HG03442 (cell line): ENCODE results near the gene BRSK2.

Experiments used
- ATAC-seq: cut with Tn5 transposase; IDR thresholded peaks from one replicate; pipeline ENCODE4 v1.9.1; 2021; ENCODE audit warnings: mild to moderate bottlenecking, moderate library complexity; ENCODE audit not compliant: unreplicated experiment

BRSK2 gene

DNA sequence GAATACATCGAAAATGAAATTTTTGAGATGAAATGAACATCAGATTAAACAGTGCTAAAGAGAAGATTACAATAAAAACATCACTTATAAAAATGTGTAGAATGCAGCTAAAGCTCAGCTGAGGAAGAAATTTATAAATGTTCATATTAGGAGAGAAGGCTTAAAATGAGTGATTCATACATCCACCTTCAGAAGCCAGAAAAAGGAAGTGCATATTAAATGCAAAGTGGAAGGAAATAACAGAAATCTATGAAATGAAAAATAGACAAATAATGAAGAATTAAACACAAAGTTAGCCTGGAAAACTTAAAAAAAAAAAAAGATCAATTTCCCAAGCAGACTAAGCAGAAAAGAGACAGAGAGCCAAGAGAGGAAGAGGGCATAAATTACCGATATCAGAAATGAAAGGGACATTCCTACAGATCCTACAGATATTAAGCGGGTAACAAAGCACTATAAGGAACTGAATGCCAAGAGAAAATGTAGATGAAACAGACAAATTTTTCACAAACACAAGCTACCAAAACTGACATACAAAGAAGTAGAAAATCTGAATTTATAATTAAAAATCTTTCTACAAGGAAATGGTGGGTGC lies 104.0 kb downstream of the BRSK2 start:
- ATAC-seq = no peak

DNA sequence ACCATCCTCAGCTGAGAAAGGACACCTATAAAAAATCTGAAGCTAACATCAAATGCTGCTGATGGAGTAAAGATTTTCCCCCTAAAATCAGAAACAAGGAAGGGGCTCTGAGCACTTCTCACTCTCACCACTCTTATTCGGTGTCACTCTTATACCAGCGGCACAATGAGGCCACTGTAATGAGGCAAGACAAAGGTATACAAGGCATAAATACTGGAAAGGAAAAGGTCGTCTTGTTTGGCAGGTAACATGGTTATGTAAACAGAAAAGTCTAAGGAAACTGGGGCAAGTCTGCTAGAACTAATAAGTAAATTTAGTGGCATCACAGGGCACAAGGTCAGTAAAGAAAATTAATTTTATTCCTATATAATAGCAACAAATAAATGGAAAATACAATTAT lies 104.9 kb downstream of the BRSK2 start:
- ATAC-seq = no peak

DNA sequence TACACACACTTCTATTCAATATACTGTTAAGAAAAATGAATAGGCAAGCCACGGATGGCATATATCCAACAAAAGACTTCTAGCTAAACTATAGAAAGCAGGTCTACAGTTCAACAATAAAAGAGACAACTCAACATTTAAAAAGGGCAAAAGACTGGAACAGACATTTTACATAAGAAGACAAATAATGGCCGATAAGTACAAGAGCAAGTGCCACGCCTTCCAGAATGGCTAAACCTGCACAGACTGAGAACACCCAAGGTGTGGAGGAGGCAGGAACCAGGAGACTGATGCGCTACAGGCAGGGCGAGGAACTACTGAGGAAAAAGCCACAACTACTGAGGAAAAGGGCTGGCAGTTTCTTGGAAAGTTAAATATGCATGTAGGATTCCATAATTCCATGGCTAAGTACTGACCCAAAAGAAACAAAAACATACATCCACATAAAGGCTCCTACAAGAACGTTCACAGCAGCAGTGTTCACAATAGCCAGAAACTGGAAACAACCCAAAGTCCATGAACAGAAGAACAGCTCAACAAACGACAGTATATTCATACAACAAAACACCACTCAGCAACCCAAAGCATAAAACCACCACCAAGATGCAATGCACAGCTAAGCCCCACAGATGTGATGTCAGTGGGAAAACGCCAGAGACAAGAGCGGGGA lies 106.5 kb downstream of the BRSK2 start:
- no peak for ATAC-seq

DNA sequence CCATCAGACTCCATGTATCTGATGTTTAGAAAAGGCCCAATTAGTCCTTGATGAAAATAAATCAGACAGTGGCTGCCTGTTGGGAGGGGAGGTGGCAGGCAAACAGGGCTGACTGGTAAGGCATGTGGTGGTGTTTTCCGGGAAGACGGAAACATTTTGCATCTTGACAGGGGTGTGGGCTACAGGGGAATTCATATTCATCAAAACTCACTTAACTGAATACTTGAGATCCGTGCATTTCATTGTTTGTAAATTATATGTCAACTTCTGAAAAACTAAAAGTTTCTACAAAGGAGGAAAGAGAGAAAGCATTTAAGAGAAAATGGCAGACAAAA lies 107.0 kb downstream of the BRSK2 start:
- ATAC-seq = no peak

DNA sequence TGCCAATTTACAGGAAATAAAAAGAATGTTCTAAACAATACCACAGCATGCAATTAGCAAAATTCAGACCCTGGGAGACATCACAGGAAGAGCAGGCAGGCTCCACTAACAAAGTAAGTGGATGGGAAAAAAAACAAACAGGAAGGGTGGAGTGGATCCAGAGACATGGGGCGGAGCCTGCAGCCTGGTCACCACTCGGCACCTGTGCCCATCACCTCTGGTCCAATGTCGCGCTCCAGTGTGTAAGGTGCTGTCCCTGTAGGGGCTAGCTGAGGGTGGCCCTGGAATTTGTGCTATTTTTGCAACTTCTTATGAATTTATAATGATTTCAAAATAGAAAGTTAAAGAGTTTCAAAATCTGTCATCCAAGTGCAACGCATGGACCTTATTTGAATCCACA lies 107.9 kb downstream of the BRSK2 start:
- no peak for ATAC-seq

DNA sequence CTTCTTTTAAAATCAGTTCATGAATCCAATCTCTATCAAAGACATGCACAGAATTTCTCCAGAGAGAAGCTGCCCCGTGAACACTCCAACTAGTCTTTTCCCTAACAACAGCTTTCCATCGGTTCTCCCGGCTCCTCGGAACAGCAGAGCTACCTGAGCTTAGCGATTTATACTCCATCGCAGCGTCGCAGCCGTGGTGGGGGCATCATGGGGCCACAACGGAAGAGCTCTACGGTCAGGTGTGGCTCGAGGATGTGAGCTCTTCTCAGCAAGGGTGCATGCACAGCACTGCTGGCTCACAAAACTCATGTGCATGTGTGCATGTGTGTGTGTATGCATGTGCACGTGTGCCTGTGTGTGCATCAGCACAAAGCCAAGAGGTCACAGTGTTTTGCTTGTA lies 108.5 kb downstream of the BRSK2 start:
- ATAC-seq = no peak

- no peak for ATAC-seq
Observed at GRCh38 chr11:1499261-1499890, 109.6 kb downstream of the BRSK2 start.

- ATAC-seq = no peak
Observed at GRCh38 chr11:1499899-1500298, 110.2 kb downstream of the BRSK2 start.

GRCh38 chr11:1500466-1501420 lies 111.0 kb downstream of the BRSK2 start:
- no peak for ATAC-seq

DNA sequence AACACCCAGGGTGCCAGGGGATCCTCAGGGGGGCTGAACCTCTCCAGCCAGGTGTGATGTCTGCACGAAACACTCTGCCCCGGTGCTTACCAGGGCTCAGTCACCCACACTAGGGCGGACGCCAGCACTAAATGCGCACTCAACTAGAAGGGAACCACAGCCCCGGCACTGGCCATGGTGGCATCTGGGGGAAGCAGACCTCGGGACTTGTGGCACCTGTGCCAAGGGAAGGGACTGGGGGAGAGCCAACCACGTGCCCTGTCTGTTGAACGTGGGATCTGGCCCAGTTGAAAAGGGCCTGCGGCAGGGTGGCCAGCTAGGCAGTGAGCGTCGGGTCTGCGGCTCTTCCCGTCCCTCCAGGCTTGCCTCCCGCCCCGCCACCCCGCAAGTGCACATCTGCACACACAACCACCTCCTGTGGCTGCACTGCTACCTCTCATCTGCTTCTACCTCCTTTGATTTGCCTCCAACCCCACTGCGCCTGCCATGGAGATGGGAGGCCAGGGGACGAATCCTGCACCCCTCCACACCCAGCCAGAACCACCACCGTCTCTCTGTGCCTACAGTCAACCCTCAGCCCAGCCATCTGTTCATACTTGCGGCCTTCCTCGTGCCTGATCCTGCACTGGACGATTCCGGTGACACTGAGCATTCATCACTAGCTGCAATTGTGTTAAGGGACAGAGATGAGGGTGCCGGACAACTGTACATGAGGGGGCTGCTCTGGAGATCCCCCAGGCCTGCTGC lies 111.9 kb downstream of the BRSK2 start:
- no peak for ATAC-seq

GRCh38 chr11:1502168-1502953 lies 112.6 kb downstream of the BRSK2 start:
- no peak for ATAC-seq

DNA sequence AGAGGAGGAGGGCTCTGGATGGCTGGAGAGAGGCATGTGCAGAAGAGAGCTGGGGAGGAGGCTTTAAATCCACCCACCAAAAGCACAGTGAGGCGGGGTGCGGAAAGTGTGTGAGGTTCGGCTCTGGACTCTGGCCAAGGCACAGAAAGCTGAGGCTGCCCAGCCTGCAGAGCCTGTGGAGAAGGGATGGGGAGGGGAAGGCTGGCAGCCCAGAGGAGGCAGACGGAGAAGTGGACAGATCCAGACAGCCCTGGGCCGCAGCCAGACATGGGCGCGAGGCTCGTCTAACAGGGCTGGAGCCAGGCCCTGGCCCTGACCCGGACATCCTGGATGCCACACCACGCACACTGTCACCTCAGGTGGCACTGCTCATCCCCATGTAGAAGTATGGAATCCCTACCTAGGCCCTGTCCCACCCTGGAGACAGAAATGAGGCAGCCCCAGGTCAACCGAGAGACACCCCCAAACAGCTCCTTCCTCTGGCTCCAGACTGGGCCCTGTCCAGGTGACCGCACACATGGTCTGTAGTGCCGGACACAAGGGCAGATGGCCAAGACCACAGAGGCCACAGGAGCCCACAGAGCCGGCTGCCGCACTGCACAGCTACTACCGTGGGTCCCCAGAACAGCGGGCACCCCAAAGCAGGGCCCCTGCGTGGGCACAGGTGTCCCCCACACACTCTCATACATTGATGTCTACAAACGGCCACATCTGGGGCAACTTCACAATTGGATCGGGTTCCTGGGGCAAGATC lies 113.4 kb downstream of the BRSK2 start:
- no peak for ATAC-seq

DNA sequence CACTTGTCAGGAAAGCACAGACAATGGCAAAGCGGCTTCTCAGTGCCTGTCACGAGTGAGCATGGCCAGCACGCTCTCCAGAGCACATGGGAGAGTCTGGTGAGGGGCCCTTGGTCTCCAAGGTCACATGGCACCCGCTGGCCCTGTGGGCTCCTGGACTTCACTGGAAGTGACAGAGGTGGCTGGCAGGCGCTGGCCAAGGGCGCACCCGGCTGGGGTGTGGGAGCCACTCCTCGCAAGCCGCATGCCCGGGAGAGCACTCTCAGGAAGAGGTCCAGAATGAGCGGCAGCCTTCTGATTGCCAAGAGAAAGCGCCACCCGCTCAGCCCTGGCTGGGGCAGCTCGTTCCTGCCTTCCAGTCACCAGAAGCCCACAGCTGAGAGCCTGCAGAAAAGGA lies 114.0 kb downstream of the BRSK2 start:
- ATAC-seq = no peak

GRCh38 chr11:1504138-1504537 lies 114.4 kb downstream of the BRSK2 start:
- ATAC-seq = no peak

DNA sequence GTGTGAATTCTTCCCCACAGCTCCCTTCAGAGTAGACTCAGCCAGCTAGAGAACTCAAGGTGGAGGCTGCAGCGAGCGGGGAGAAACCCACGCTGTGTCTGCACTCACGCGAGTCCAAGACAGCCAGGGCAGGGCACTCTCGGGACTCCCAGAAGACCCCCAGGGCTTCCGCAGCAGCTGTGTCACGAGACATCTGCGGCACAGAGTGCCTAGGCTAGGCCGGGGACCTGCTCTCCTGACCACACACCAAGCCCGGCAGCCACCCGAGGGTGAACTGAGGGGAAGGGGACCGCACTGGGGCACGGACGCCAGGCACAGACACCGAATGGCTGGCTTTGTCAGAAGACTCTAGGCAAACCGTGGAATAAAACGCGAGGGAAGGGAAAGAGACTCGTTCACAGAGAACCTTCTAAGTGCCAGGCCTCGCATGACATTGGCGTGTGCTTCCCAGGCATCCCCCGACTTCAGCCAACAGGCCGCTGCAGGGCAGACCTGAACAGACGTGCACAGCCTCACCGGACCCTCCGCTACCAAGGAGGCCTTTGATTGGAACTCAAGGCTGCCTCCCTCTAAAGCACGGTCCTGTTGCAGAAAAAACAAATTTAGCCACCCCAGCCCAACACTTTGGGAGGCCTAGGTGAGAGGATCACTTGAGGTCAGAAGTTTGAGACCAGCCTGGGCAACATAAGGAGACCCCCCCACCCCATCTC lies 115.0 kb downstream of the BRSK2 start:
- no peak for ATAC-seq

DNA sequence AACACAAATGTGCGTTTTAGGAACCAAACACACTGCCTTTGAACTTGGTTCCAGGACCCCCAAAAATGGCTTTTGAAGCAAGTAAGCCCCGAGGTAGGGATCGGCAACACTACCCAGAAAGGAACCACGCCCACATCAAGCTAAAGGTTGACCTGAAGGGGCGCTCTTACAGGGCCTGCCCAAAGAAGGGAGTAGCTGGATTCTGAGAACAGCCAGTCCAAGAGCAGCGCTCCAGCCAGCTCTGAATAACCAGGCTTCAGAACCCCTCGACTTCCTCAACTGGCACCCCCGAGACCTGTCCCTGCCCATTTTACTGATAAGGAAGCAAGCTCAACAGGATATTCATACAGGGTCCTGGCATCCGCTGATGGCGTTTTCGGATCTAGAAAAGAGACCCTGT lies 115.7 kb downstream of the BRSK2 start:
- ATAC-seq = no peak

DNA sequence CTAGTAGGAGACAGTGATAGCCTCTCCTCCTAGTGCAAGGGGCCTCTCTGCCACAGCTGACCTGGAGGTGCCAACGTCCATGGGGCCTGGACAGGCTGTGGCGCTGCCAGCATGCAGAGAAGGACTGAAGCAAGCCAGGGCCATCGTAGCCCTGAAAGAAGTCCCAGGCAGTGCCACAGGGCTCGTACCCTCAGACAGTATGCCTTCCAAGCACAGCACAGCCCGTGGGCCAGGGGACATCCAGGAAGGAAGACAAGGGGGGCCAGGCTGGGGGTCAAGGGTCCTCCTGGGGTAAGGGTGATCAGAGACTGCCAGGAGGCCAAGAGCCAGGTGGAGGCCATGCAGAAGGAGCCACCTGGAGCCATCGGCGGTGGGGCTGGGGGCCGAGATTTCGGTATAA lies 117.2 kb downstream of the BRSK2 start:
- ATAC-seq = no peak

DNA sequence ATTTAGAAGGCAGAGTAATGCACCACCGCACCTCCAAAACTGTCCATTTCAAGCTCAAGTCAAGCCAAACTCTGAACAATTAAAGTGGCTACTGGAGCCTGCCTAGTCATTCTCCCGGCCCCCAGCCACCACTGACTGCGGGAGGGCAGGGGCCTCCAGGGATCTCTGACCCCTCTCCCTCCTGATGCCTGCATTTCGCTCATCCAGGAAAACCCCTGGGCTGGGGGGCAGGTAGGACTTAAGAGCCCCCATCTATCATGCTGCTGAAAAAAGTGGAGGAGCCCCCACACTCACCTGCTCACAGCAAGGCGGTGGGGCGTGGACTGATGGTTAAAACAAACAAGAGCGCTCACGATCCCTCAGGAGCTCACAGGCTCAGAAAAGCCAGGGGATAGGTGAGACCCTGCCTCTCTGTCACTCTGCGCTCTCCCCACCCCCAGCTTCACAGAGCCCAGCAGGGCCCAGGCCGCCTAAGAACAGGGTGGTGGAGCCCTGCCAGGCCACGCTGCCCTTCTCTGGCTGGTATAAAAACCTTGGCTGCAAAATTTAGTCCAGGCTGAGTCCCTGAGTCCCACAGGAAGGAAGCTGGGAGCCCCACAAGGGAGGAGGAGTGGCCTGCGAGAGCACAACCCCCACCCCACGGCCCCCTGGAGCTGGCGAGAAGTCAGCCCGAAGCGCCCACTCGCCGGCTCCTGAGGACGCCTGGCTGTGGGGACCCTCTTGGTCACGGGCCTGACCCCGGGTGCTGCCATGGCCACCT lies 117.8 kb downstream of the BRSK2 start:
- no peak for ATAC-seq
